ENCODE results near the gene SORCS1. TPM values are rescaled to one million over a fixed set of nuclear protein-coding genes. Genes with fewer than 3 reads are reported as not detected.

Gene SORCS1
- total and polyA plus RNA-seq, 2 experiments from 2014 or later: 1.1 to 4.6 TPM

- Histone ChIP-seq H3K9me2 (replicated peaks; ENCODE audit: insufficient read depth) (no peaks in the 10 kb centered on the region), H3K27ac (no peak overlapping the region), H3K4me3 (no peak overlapping the region), H2AFZ (no peak overlapping the region), H3K4me2 (no peak overlapping the region), H3K79me2 (no peaks in the 10 kb centered on the region), H3K4me1 (ENCODE audit: insufficient read depth) (no peaks in the 10 kb centered on the region), H4K20me1 (ENCODE audit: insufficient read depth, poor library complexity, severe bottlenecking) (no peaks in the 10 kb centered on the region), H3K9me3 (ENCODE audit: low read depth) (no peaks in the 10 kb centered on the region), H3K27me3 (no peaks in the 10 kb centered on the region), H3K36me3 (replicated peaks; ENCODE audit: insufficient read depth, low read depth) (no peaks in the 10 kb centered on the region)
- no peak for DNase-seq (ENCODE audit: low spot score)
- 72% methylated on average over 3 of the region's 3 CpGs for WGBS (ENCODE audit: low lambda C conversion rate, missing lambda C conversion rate)
- no peak for TF ChIP-seq EZH2phosphoT487 (IDR thresholded peaks at IDR 0.05; ENCODE audit: low read depth, severe bottlenecking, unreplicated experiment)
- TF ChIP-seq, protein P1, sequence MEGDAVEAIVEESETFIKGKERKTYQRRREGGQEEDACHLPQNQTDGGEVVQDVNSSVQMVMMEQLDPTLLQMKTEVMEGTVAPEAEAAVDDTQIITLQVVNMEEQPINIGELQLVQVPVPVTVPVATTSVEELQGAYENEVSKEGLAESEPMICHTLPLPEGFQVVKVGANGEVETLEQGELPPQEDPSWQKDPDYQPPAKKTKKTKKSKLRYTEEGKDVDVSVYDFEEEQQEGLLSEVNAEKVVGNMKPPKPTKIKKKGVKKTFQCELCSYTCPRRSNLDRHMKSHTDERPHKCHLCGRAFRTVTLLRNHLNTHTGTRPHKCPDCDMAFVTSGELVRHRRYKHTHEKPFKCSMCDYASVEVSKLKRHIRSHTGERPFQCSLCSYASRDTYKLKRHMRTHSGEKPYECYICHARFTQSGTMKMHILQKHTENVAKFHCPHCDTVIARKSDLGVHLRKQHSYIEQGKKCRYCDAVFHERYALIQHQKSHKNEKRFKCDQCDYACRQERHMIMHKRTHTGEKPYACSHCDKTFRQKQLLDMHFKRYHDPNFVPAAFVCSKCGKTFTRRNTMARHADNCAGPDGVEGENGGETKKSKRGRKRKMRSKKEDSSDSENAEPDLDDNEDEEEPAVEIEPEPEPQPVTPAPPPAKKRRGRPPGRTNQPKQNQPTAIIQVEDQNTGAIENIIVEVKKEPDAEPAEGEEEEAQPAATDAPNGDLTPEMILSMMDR (IDR thresholded peaks at IDR 0.05; ENCODE audit: poor library complexity): no peak
- no peak for TF ChIP-seq EZH2 (IDR thresholded peaks at IDR 0.05; ENCODE audit: borderline replicate concordance)
Measured at GRCh38 chr10:106999118-106999707, 165.3 kb downstream of the SORCS1 start.

DNA sequence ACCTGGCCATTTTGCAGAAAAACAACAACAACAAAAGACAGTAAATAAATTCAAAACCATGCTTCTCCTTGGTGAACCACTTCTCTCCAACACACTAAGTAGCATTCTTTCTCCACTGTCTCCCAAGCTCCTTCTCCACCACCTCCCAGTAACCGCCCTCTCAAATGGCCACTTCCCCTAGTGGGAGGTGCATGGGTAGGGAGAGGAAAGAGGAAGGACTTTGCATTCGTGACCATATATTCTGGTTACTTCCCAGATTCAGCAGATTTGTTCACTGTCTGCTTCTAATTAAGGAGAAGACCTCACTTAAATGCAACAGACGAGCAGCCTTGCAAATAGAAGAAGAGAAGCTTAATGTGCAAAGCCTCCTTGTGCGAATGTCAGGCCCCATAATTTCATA is 166.8 kb downstream of the SORCS1 start:
- H3K4me1 ChIP-seq (ENCODE audit: insufficient read depth): no peaks in the 10 kb centered on the region
- no peak overlapping the region for H3K27ac ChIP-seq
- H3K79me2 ChIP-seq: no peaks in the 10 kb centered on the region
- no peaks in the 10 kb centered on the region for H4K20me1 ChIP-seq (ENCODE audit: insufficient read depth, poor library complexity, severe bottlenecking)
- 76% methylated on average over 4 of the region's 4 CpGs for WGBS (ENCODE audit: low lambda C conversion rate, missing lambda C conversion rate)
- no peak overlapping the region for H2AFZ ChIP-seq
- DNase-seq (ENCODE audit: low spot score): no peak
- H3K27me3 ChIP-seq: no peaks in the 10 kb centered on the region
- no peaks in the 10 kb centered on the region for H3K36me3 ChIP-seq (replicated peaks; ENCODE audit: insufficient read depth, low read depth)
- TF ChIP-seq EZH2phosphoT487 (IDR thresholded peaks at IDR 0.05; ENCODE audit: low read depth, severe bottlenecking, unreplicated experiment): no peak
- no peak overlapping the region for H3K4me2 ChIP-seq
- no peaks in the 10 kb centered on the region for H3K9me3 ChIP-seq (ENCODE audit: low read depth)
- H3K9me2 ChIP-seq (replicated peaks; ENCODE audit: insufficient read depth): no peaks in the 10 kb centered on the region
- no peak overlapping the region for H3K4me3 ChIP-seq

DNA sequence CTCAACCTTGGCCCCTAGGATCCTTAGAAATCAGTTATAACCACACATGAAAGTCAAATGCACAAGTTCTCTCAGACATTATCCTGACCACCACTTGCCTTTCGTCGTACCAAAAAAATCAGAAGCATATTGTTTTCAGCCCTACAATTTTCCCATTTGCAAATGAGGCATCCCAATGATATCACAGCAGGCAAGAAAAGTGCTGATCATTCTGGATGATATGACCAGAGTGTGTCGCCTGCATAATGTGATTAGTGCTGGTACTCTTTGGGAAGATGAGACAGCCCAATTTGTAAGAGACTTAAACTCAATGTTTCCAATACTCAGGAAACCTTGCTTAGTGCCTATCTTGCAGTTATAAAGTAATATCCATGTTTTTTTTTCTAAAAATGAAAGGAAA is 168.0 kb downstream of the SORCS1 start:
- no peaks in the 10 kb centered on the region for H3K4me1 ChIP-seq (ENCODE audit: insufficient read depth)
- TF ChIP-seq EZH2 (IDR thresholded peaks at IDR 0.05; ENCODE audit: borderline replicate concordance) (no peak), EZH2phosphoT487 (IDR thresholded peaks at IDR 0.05; ENCODE audit: low read depth, severe bottlenecking, unreplicated experiment) (no peak)
- TF ChIP-seq, protein P1 (IDR thresholded peaks at IDR 0.05; ENCODE audit: poor library complexity): no peak
- no peak for DNase-seq (ENCODE audit: low spot score)
- WGBS (ENCODE audit: low lambda C conversion rate, missing lambda C conversion rate): 97% methylated on average over 3 of the region's 3 CpGs
- no peaks in the 10 kb centered on the region for H4K20me1 ChIP-seq (ENCODE audit: insufficient read depth, poor library complexity, severe bottlenecking)
- no peaks in the 10 kb centered on the region for H3K9me2 ChIP-seq (replicated peaks; ENCODE audit: insufficient read depth)
- H3K4me3 ChIP-seq: no peak overlapping the region
- no peaks in the 10 kb centered on the region for H3K36me3 ChIP-seq (replicated peaks; ENCODE audit: insufficient read depth, low read depth)
- no peaks in the 10 kb centered on the region for H3K27me3 ChIP-seq
- H3K27ac ChIP-seq: no peak overlapping the region
- no peaks in the 10 kb centered on the region for H3K9me3 ChIP-seq (ENCODE audit: low read depth)
- H2AFZ ChIP-seq: no peak overlapping the region
- no peak overlapping the region for H3K4me2 ChIP-seq
- no peaks in the 10 kb centered on the region for H3K79me2 ChIP-seq

- no peak for DNase-seq (ENCODE audit: low spot score)
- Histone ChIP-seq H3K9me3 (ENCODE audit: low read depth) (no peaks in the 10 kb centered on the region), H2AFZ (no peak overlapping the region), H3K36me3 (replicated peaks; ENCODE audit: insufficient read depth, low read depth) (no peaks in the 10 kb centered on the region), H3K4me1 (ENCODE audit: insufficient read depth) (no peaks in the 10 kb centered on the region), H3K4me3 (no peak overlapping the region), H3K27me3 (no peaks in the 10 kb centered on the region), H3K79me2 (no peaks in the 10 kb centered on the region), H3K4me2 (no peak overlapping the region), H4K20me1 (ENCODE audit: insufficient read depth, poor library complexity, severe bottlenecking) (no peaks in the 10 kb centered on the region), H3K9me2 (replicated peaks; ENCODE audit: insufficient read depth) (no peaks in the 10 kb centered on the region), H3K27ac (no peak overlapping the region)
- TF ChIP-seq, protein P1 (IDR thresholded peaks at IDR 0.05; ENCODE audit: poor library complexity): no peak
- no peak for TF ChIP-seq EZH2phosphoT487 (IDR thresholded peaks at IDR 0.05; ENCODE audit: low read depth, severe bottlenecking, unreplicated experiment)
- 87% methylated on average over 4 of the region's 4 CpGs for WGBS (ENCODE audit: low lambda C conversion rate, missing lambda C conversion rate)
Measured at GRCh38 chr10:106992055-106992454, 172.5 kb downstream of the SORCS1 start.
